H1 (cell line): ENCODE measurements around the gene ASF1A. TPM values are rescaled to one million over a fixed set of nuclear protein-coding genes. Genes with fewer than 3 reads are reported as not detected.

Experiments
- CHD2 ChIP-seq: IDR thresholded peaks from 2 replicates; pipeline ENCODE4 v1.6.1; 2012; ENCODE audit warnings: low read length, improper control_type of control experiment
- CHD7 ChIP-seq: fragments of 300-600 bp; sonication (generic); IDR thresholded peaks from 2 replicates; pipeline ENCODE4 v1.7.1; 2012; ENCODE audit warnings: low read length, moderate library complexity, mild to moderate bottlenecking, inconsistent platforms; ENCODE audit not compliant: insufficient replicate concordance
- SP2 ChIP-seq: IDR thresholded peaks from 2 replicates; pipeline ENCODE4 v1.6.1; 2012; ENCODE audit warnings: mild to moderate bottlenecking, low read length, inconsistent platforms
- SRF ChIP-seq: IDR thresholded peaks from 2 replicates; pipeline ENCODE4 v1.6.1; 2011; ENCODE audit warnings: mild to moderate bottlenecking, low read depth, low read length, moderate library complexity
- TAF1 ChIP-seq: IDR thresholded peaks from 2 replicates; pipeline ENCODE4 v1.6.1; 2011; ENCODE audit warnings: mild to moderate bottlenecking, low read depth, low read length
- ZNF274 ChIP-seq: IDR thresholded peaks from 2 replicates; pipeline ENCODE4 v1.7.0; 2012; ENCODE audit warnings: low read length, borderline replicate concordance; ENCODE audit errors: extremely low read depth
- polyA plus RNA-seq, 7 experiments: library from polyadenylated mRNA; depleted of rRNA in 3 of 7; stranded (reverse) in 5 of 7; unstranded in 2 of 7; fragments of >200 nt in 5 of 7; fragments of 200-250 nt in 2 of 7; gene quantifications; 1 replicate in 5 of 7; 2 replicates in 1 of 7; 4 replicates in 1 of 7; pipeline versions ENCODE4 v1.2.1 to v1.2.3, GENCODE V29; 2011 to 2013; ENCODE audit warnings: missing spikeins in 2 of 7, mixed read lengths in 2 of 7
- total RNA-seq: library from RNA; stranded (reverse); fragmentation: NEBNext Ultra II Directional; extraction: Animal tissue kit (Norgen Biotek cat#: 25700); gene quantifications from 2 replicates; pipeline ENCODE4 v1.2.1, GENCODE V29; 2021

The ASF1A gene
- total and polyA plus RNA-seq, 2 of the 8 experiments (the other 6 are each of a cell fraction or from before 2014, with no cell fraction given), result 11.4 to 50.2 TPM

GRCh38 chr6:118953391-118953790 is 59.4 kb downstream of the ASF1A start (continued):
- TF ChIP-seq CHD7, result no peak
- no peak for TF ChIP-seq CHD2
- TF ChIP-seq ZNF274, result no peak
- TF ChIP-seq TAF1, result no peak
- TF ChIP-seq SP2, result no peak
- no peak for TF ChIP-seq SRF
